ENCODE measurements around the gene KEAP1.
A peak's percentile ranks its signal among the peaks of the same experiment; 100 is the strongest.
"Not testable (repeated sequence)": the region's sequence is repeated elsewhere in the genome, so short reads cannot be mapped to it uniquely, and the experiment has no call there.

KEAP1 gene

DNA sequence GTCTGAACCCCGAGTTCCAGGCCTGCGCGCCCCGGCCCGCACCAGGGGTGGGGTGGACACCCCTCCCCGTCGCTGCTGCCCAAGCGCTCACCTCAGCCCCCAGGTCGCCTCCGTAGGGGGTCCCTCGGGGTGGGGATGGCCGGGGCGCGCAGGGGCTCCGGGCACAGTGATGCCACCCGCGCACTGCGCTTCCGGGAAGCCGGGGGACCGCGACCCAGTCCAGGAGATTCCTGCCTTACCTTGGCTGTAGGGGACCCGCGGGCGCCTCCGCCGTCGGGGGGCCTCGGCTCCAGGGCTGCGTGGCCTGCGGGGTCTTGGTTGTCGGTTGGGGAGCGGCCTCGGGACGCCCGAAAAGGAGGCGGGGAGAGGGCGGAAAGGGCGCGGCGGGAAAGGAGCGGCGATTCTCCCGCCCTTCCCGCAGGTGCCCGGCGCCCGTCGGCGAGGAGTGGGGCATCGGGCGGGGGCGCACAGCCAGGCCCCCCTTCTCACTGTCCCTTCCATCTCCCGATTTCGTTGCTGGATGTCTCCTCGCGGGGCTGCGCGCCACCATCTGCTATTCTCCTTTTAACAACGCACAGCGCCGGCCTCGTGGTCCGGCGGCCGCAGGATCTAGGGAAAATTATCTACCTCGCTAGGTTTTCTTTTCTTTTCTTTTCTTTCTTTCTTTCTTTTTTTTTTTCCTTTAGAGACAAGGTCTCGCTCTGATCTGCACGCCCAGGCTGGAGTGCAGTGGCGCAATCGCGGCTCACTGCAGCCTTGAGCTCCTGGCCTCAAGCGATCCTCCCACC is at the start of gene KEAP1:
Gene KEAP1, minus strand, starts transcription at position 355 of the 788 bp plus-strand sequence. CDS start 3,323 bp downstream, outside the sequence.
- DNase-seq: peak; percentile 84

- peak; percentile 52 for DNase-seq
Measured at GRCh38 chr19:10552510-10553053, 49.4 kb upstream of the KEAP1 start.

- peak; percentile 73 for DNase-seq
Measured at GRCh38 chr19:10551698-10552301, 48.6 kb upstream of the KEAP1 start.

DNA sequence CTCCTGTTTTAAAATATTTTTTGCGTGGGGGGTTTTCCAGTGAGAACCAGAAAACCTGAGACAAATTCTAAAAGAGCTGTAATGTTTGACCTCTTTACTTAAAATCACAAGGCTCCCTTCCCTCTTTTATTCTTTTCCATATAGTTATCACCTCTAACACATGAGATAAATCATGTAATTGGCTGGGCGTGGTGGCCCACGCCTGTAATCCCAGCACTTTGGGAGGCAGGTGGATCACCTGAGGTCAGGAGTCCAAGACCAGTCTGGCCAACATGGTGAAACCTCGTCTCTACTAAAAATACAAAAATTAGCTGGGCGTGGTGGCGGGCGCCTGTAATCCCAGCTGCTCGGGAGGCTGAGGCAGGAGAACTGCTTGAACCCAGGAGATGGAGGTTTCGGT is 47.9 kb upstream of the KEAP1 start:
- DNase-seq: not testable (repeated sequence)

- DNase-seq: no peak
Measured at GRCh38 chr19:10550336-10550735, 47.2 kb upstream of the KEAP1 start.

GRCh38 chr19:10549733-10550132 is 46.6 kb upstream of the KEAP1 start:
- DNase-seq: peak; percentile 15

GRCh38 chr19:10548746-10549276 is 45.7 kb upstream of the KEAP1 start:
- DNase-seq: no peak

GRCh38 chr19:10546817-10547216 is 43.7 kb upstream of the KEAP1 start:
- no peak for DNase-seq

DNA sequence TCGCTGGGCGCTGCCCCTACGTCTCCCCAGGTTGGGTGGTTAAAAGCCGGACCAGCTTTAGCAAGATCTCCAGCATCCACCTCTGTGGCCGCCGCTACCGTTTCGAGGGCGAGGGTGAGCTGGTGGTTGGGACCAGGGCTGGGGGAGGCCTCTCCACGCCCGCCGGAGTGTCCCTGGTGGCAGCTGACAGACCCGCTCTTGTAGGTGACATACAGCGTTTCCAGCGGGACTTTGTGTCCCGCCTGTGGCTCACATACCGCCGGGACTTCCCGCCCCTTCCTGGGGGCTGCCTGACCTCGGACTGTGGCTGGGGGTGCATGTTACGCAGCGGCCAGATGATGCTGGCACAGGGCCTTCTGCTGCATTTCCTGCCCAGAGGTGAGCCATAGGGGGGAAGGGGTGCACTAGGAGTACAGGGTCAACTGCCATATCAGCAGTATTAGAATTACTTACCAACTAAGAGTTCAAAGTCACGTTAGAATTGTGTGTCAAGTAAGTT is 41.6 kb upstream of the KEAP1 start:
- DNase-seq: no peak

DNA sequence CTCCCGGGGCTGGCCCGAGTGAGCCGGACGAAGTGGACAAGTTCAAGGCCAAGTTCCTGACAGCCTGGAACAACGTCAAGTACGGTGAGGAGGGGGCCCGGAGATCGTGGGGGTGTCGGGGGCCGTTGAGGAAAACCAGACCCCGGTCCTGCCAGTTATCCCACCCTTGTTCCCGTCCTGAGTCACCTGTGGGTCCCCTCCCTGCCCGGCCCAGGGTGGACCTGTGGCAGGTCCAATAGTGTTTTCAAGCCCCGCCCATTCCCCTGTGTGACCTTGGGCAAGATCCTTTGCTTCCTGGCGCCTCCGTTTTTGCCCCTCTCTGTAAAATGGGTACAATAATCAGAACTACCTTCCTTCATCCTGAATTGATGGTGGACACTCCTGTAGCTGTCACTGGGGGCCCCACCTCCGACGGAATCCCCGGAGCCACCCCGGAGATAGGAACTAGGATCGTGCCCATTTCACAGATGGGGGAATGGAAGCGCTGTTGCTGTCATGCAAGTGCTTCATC is 41.1 kb upstream of the KEAP1 start:
- DNase-seq: peak; percentile 48

GRCh38 chr19:10543420-10544241 is 40.5 kb upstream of the KEAP1 start, which contains the start of gene ATG4D:
ATG4D (plus strand) TSS chr19:10543904; CDS start chr19:10544091, 187 bp downstream.
- peak; percentile 93 for DNase-seq

DNA sequence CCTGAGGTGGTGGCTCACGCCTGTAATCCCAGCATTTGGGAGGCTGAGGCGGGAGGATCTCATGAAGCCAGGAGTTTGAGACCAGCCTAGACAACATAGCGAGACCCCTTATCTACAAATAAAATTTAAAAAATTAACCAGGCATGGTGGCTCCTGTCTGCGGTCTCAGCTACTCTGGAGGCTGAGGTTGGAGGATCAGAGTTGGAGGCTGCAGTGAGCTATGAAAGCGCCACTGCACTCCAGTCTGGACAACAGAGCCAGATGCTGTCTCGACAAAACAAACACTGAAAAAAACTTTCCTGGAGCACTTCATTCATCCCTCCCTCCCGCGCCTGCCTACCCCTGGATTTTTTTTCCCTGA is 39.9 kb upstream of the KEAP1 start:
- DNase-seq: peak; percentile 81

DNA sequence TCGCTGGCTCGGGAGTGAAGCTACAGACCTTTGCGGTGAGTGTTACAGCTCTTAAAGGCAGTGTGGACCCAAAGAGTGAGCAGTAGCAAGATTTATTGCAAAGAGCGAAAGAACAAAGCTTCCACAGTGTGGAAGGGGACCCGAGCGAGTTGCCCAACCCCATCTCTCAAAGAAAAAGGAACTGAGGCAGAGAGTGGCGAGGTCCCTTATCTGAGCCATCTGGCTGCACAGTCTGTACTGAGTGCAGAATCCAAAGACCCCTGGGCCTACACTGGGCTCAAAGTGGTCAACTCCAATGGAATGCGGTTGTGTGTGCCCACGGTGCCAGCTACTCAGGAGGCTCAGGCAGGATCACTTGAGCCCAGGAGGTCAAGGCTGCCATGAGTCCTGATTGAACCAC is 35.9 kb upstream of the KEAP1 start:
- not testable (repeated sequence) for DNase-seq

DNA sequence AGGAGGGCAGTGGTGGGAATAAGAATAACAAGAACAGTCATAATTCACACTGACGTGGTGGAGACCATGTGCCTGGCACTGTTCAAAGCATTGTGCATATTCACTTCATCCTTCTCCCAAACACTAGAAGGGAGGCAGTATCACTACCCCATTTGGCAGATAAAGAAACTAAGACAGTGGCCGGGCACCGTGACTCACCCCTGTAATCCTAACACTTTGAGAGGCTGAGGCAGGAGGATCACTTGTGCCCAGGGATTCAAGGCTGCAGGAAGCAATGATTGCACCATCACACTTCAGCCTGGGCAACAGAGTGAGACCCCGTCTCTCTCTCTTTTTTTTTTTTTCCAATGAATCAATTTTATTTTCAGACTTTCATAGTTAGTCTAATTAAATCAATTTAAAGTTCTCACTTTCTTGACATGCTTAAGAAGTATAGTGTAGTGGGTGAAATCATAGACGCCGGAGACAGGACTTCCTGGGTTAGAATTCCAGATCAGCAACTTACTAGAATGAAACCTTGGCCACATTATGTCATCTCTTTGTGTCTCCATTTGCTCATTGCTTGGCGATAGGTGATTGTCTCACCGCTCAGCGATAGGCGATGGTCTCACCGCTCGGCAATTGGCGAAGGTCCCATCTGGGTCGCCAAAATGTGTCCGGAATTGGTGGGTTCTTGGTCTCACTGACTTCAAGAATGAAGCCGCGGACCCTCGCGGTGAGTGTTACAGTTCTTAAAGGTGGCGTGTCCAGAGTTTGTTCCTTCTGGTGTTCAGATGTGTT is 35.2 kb upstream of the KEAP1 start:
- DNase-seq: no peak

DNA sequence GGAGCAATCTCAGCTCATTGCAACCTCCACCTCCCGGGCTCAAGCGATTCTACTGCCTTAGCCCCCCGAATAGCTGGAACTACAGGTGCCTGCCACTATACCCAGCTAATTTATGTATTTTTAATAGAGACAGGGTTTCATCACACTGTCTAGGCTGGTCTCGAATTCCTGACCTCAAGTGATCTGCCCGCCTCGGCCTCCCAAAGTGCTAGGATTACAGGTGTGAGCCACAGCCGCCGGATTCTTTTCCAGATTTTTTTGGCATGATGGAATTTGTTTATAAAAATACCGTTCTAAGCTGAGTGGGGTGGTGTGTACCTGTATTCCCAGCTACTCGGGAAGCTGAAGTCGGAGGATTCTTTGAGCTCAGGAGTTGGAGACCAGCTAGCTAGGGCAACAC is 34.5 kb upstream of the KEAP1 start:
- no peak for DNase-seq

- DNase-seq: no peak
Measured at GRCh38 chr19:10535613-10536012, 32.5 kb upstream of the KEAP1 start.

- DNase-seq: no peak
Measured at GRCh38 chr19:10533646-10534386, 30.7 kb upstream of the KEAP1 start.

GRCh38 chr19:10532457-10532856 is 29.3 kb upstream of the KEAP1 start:
- no peak for DNase-seq

DNA sequence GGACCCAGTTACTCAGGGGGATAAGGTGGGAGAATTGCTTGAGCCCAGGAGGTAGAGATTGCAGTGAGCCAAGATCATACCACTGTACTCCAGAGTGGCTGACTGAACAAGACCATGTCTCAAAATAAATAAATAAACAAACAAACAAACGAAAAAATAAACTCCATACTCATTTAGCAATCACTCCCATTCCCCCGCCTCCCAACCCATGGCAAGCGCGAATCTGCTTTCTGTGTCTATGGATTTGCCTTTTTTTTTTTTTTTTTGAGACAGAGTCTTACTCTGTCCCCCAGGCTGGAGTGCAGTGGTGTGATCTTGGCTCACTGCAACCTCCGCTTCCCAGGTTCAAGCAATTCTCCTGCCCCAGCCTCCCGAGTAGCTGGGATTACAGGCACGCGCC is 23.7 kb upstream of the KEAP1 start:
- not testable (repeated sequence) for DNase-seq

DNA sequence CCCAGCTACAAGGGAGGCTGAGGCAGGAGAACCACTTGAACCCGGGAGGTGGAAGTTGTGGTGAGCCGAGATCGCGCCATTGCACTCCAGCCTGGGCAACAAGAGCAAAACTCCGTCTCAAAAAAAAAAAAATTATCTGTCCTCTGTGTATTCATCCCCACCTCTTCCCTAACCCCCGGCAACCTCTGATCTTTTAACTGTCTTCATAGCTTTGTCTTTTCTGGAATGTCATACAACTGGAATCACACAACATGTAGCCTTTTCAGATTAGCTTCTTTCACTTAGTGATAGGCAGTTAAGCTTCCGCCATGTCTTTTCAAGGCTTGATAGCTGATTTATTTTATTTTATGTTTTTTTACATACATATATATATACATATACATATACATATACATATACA is 22.5 kb upstream of the KEAP1 start:
- no peak for DNase-seq

DNA sequence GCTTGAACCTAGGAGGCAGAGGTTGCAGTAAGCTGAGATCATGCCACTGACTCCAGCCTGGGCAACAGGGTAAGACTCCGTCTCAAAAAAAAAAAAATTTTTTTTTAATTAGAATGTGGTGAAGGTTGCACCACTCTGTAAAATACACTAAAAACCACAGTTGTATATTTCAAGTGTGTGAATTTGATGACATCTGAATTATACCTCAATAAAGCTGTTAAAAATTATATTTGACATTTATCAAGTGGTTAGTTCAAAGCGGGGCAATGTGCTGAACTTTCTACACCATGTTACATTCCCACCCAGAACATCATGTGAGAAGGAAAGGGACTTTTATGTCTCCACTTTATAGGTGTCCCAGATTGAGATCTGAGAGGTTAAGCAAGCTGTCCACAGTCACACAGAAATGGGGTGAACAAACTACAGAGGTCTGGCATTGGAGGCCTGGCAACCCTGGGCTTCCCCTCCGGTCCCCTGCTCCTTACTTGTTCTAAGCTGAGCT is 20.0 kb upstream of the KEAP1 start:
- no peak for DNase-seq
